Activated CD4-positive, CD25-positive, alpha-beta regulatory T cell treated with anti-CD3 and anti-CD28 coated beads, Interleukin-2, amount 50 U/mL, for 24 hours (primary cell): ENCODE measurements around the gene CCN6.
"Not testable (repeated sequence)": the region's sequence is repeated elsewhere in the genome, so short reads cannot be mapped to it uniquely, and the experiment has no call there.

ENCODE experiments used
- ATAC-seq, 2 donors: fragments of 150-1000 bp; cut with Tn5 transposase; one replicate each; pipeline ENCODE4 v1.10.0; 2021; ENCODE audit warnings: mild to moderate bottlenecking in 1 of 2, moderate library complexity in 1 of 2

Gene CCN6

GRCh38 chr6:112030206-112030960, 23.5 kb upstream of the CCN6 start:
- no peak for ATAC-seq

- no peak for ATAC-seq
Measured at GRCh38 chr6:112030961-112031660, 22.8 kb upstream of the CCN6 start.

- no peak for ATAC-seq
Measured at GRCh38 chr6:112031960-112032359, 21.9 kb upstream of the CCN6 start.

- ATAC-seq = no peak
Measured at GRCh38 chr6:112032728-112033127, 21.2 kb upstream of the CCN6 start.

GRCh38 chr6:112033791-112034615, 19.9 kb upstream of the CCN6 start:
- no peak for ATAC-seq

- no peak for ATAC-seq
Measured at GRCh38 chr6:112034616-112034995, 19.3 kb upstream of the CCN6 start.

GRCh38 chr6:112036088-112036637, 17.7 kb upstream of the CCN6 start:
- ATAC-seq = peak in 1 of 2 donors; percentile 28

- ATAC-seq = no peak
Measured at GRCh38 chr6:112037783-112038216, 16.1 kb upstream of the CCN6 start.

GRCh38 chr6:112038268-112038667, 15.6 kb upstream of the CCN6 start:
- ATAC-seq = no peak

GRCh38 chr6:112038756-112039430, 15.0 kb upstream of the CCN6 start:
- no peak for ATAC-seq

- no peak for ATAC-seq
Measured at GRCh38 chr6:112039431-112039770, 14.5 kb upstream of the CCN6 start.

GRCh38 chr6:112040956-112041355, 12.9 kb upstream of the CCN6 start:
- ATAC-seq = no peak

GRCh38 chr6:112041535-112041934, 12.4 kb upstream of the CCN6 start:
- ATAC-seq = no peak

- ATAC-seq = peak; percentile 84 to 90
Measured at GRCh38 chr6:112043032-112044007, 10.6 kb upstream of the CCN6 start.

GRCh38 chr6:112044196-112044595, 9.7 kb upstream of the CCN6 start:
- ATAC-seq = no peak

- ATAC-seq = no peak
Measured at GRCh38 chr6:112044856-112045255, 9.0 kb upstream of the CCN6 start.

GRCh38 chr6:112047523-112047922, 6.4 kb upstream of the CCN6 start:
- not testable (repeated sequence) for ATAC-seq

GRCh38 chr6:112049026-112049799, 4.7 kb upstream of the CCN6 start:
- peak; percentile 72 to 74 for ATAC-seq

GRCh38 chr6:112049996-112050395, 3.9 kb upstream of the CCN6 start:
- ATAC-seq = no peak

GRCh38 chr6:112050429-112050828, 3.5 kb upstream of the CCN6 start:
- no peak for ATAC-seq
